AG08395 (cell line): ENCODE measurements around the gene ZNF213.
A peak's percentile ranks its signal among the peaks of the same experiment; 100 is the strongest.

Source experiments
- DNase-seq: peaks from one replicate; pipeline ENCODE4 v3.0.0; 2012; ENCODE audit warnings: mixed read lengths, low spot score

Gene ZNF213

GRCh38 chr16:3101018-3101840 is 33.6 kb upstream of the ZNF213 start:
- no peak for DNase-seq

GRCh38 chr16:3101841-3102470 is 32.9 kb upstream of the ZNF213 start:
- DNase-seq = no peak

DNA sequence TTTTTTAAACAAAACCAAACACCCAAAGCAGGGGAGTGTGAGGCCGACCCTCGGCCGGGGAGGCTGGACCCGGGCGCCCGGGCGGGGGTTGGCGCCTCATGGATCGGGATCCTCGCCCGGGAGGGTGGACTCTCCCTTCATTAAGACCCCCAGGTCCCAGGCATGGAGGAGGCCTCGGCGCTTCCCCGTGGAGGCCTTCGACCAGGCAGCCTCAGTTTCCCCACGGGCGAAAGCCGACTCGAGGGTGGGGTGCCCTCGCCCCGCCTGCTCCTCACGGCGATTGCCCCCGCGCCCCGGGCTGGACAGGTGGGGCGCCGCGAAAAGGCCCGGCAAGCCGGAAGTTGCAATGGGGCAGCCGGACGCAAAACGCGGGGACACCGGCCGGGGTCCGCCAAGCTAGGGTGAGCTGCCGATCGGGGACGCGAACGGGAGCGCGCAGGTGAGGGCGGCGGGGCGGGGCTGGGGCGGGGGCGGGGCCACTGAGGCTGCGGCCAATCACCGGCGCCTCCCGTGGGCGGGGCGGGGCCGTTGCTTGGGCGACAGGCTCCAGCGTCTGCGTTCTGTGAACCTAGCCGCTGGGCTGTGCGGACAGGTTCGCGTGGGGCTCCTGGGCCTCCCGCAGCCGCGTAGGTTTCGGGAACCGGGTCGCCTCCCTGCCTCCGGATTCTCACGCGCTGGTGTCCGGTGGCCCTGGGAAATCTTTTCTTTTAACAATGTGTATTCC is 28.5 kb upstream of the ZNF213 start:
- peak; percentile 95 for DNase-seq

DNA sequence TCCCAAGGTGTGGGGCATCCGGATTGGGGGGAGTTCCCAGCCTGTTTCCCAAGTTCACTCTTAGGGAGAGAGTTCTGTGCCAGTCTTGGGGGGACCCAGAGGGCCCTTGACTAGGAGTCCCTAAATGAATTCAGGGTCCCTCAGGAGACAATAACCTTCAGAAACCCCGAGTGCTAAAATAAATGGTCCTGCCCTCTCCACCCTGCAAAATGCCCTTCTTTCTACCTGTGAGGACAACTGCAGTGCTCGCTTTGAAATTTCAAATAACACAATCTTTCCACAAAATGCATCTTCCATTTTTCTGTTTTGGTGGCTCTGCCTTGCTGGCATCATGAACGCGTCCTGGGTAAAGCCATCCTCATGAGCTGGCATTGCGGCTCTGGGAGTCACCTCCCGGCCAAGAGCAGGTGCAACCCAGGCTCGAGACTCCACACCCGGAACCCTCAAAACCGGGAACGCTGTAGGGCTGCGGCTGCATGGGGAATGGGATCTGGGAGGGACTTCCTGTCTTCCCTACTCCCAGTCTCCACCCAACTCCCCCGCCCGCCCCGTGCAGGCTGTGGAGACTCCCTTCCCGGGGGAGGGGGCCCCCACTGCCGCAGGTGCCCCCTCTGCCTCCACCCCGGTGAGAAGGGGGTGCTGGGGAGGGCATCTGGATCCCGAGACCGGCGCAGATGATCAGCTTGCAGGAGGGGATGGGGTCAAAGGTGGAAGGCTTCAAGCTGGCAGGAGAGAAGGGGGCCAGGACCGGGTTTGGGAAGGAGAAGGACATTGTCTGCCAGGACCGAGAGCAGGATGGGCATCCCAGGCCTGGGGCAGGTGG is 22.6 kb upstream of the ZNF213 start, which contains the start of gene ZNF205:
Gene ZNF205 (plus strand): TSS at position 529 of the 823 bp plus-strand sequence. CDS start 845 bp downstream, outside the sequence.
- peak; percentile 91 for DNase-seq

DNA sequence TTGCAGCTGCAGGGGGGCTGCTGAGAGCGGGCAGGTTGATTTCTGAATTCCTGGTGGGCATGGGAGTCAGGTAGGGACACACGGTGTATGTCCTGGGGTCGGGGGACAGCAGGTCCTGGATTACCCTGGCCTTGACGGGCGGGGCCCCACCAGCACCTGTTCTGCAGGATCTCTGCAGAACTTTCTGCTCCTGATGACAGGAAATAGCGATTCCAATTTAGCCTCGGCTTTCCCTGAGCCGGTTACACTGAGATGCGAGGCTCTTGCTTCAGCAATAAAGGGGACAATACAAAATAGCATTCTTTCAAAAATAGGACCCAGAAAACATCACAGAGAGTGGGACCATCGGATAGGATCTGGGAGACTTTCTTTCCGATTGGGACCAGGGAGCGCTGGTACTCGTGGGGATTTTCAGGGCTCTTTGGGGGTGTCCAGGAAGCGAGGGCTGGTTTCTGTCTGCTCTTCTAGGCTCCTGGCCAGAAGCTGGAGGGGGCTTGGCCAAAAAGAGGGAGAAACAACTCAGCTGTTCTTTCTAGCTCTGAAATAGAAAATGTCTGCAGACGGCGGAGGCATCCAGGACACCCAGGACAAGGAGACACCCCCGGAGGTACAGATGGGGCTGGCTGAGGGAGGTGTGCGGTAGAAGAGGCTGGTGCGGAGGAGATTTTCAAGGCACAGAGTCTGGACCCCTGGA is 21.8 kb upstream of the ZNF213 start:
- DNase-seq = no peak

GRCh38 chr16:3113765-3114479 is 20.9 kb upstream of the ZNF213 start:
- no peak for DNase-seq

DNA sequence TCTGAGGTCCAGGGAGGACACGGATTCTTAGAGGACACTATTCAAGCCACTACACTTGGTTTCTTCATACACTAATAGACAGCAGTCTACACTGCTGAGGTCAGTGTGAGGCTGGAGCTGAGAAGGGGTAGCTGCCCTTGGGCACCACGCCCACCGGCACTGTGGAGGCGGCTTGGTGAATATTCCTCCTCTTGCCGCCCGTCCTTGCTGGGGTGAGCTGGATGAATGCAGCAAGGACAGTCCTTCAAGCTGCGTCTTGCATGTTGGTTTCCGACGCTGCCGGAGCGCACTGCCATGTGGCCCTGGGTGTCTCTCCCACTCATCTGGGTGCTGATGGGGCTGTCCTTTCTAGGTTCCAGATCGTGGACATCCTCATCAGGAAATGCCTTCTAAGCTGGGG is 19.8 kb upstream of the ZNF213 start:
- no peak for DNase-seq

DNA sequence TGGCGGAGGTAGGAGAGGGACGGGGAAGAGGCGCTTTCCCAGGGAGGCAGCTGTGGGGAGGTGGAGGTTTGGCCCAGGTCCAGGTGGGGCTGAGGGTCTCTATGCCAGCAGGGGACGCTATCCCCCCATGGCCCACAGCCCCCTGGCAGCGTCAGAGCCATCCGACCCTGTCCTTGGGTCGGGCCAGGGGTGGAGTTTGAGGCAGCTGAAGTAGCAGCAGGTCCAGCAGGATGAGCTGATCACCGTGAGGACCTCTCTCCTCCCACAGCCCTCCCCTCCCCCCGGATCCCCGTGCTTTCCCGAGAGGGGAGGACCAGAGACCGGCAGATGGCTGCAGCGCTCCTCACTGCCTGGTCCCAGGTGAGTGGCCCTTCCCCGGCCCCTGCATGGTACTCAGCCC is 19.3 kb upstream of the ZNF213 start:
- DNase-seq = no peak

DNA sequence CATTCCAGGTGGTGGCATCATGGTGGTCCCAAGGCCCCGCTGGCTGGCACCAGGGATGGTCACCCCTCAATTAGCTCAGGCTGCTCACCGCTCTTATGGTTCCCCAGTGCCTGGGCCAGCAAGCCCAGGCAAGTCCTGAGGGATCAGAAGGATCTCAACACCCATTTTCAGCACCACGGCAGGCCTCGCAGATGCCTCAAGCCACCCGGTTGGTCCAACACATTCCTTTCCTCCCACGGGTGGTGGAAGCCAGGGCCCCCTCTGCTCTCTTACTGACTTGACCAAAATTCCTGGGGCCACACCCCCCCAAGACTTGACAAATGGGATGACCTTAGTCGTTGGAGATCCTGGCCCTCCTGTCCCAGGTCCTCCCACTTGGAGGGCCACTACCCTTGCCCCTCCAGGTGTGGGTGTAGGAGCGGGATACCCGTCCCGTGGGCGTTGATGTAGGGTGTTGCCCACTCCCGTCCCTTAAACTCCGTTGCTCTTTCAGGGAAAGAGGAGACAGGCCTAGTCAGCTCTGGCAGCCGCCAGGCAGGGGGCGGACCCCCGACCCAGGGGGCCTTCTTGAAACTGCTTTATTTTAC is 16.5 kb upstream of the ZNF213 start:
- no peak for DNase-seq

DNA sequence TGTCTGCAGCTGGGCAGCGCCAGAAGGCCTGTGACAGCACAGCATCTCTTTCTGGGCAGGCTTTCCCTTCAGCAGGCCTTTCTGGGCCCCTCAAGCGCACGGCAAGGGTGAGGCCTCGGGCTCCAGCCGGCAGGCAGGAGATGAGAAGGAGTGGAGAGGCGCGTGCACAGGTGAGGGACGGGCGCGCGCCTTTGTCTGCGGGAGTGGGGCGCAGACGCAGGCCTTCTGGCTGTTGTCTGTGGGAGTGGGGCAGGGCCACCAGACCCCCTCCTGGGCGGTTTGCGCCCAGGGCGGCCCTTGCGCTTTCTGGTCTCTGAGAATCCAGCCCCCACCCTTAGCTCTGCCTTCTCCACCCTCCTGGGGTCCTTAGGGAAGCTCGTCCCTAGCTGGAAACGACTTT is 16.0 kb upstream of the ZNF213 start:
- no peak for DNase-seq

GRCh38 chr16:3119286-3119685 is 15.5 kb upstream of the ZNF213 start:
- no peak for DNase-seq

DNA sequence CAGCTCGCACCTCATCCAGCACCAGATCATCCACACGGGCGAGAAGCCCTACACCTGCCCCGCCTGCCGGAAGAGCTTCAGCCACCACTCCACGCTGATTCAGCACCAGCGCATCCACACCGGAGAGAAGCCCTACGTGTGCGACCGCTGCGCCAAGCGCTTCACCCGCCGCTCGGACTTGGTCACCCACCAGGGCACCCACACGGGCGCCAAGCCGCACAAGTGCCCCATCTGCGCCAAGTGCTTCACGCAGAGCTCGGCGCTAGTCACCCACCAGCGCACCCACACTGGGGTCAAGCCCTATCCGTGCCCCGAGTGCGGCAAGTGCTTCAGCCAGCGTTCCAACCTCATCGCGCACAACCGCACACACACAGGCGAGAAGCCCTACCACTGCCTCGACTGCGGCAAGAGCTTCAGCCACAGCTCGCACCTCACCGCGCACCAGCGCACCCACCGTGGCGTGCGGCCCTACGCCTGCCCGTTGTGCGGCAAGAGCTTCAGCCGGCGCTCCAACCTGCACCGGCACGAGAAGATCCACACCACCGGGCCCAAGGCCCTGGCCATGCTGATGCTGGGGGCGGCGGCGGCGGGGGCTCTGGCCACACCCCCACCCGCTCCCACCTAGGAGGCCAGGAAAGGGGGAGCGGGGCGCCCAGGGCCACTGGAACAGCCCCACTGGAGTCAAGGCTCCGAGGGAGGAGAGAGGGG is 15.0 kb upstream of the ZNF213 start:
- no peak for DNase-seq

DNA sequence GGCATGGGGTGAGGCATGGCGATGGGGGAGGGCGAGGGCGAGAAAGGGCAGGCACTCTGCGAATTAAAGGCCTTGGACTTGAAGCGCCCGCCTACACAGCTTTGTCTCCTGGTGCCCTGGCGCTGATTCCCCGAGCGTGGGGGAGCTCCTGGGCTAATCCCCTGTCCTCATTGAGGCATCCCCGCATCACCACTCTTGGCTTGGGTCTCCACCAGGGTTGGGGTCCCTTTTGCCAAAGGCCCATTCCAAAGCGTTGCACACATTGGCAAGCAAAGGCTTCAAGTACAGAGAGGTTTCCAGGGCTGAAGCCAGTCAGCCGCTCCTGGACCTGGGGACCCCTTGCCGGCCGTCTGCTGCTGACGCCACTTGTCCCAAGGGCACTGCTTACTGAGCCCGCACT is 14.4 kb upstream of the ZNF213 start:
- DNase-seq = no peak

DNA sequence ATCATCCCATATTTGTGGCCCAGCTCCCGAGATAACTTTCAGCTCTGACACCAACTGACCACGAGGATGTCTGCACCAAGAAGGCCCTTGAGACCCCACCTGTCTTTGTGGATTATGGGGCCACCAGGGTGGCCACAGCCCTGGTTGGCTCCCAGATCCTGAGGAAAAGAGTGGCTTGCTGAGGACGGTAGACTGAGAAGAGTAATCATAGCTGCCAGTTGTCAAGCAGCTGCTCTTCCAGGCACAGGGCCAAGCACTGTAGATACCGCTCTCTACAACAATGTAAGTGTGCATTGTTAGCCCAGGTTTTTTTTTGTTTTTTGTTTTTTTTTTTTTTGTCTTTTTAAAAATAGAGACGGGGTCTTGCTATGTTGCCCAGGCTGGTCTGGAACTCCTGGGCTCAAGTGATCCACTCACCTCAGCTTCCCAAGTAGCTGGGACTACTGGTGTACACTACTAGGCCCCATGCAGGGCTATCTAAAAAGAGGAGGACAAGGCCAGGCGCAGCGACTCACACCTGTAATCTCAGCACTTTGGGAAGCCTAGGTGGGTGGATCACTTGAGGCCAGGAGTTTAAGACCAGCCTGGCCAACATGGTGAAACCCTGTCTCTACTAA is 12.9 kb upstream of the ZNF213 start:
- DNase-seq = no peak

DNA sequence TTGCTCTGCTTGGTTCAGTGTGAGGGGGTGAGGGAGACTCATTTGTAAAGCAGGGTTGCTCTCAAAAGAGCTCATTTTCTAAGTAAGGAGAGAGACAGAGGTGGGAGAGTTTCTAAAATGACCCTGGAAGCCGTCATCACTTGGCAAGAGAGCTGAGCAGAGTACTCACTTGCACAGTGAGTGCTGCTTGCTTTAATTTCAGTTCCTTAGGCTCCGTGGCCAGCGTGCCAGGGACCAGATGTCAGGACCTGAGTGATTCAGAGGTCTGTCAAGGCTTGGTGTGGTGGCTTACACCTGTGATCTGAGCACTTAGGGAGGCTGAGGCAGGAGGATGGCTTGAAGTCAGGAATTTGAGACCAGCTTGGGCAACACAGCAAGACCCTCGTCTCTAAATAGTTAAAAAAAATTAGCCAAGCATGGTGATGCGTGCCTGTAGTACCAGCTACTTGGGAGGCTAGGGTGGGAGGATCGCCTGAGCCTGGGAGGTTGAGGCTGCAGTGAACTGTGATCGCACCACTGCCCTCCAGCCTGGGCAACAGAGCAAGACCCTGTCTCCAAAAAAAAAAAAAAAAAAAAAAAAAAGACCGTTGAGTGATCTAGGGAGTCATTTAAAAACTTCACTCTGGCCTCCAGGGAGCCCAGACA is 11.8 kb upstream of the ZNF213 start:
- DNase-seq = no peak

DNA sequence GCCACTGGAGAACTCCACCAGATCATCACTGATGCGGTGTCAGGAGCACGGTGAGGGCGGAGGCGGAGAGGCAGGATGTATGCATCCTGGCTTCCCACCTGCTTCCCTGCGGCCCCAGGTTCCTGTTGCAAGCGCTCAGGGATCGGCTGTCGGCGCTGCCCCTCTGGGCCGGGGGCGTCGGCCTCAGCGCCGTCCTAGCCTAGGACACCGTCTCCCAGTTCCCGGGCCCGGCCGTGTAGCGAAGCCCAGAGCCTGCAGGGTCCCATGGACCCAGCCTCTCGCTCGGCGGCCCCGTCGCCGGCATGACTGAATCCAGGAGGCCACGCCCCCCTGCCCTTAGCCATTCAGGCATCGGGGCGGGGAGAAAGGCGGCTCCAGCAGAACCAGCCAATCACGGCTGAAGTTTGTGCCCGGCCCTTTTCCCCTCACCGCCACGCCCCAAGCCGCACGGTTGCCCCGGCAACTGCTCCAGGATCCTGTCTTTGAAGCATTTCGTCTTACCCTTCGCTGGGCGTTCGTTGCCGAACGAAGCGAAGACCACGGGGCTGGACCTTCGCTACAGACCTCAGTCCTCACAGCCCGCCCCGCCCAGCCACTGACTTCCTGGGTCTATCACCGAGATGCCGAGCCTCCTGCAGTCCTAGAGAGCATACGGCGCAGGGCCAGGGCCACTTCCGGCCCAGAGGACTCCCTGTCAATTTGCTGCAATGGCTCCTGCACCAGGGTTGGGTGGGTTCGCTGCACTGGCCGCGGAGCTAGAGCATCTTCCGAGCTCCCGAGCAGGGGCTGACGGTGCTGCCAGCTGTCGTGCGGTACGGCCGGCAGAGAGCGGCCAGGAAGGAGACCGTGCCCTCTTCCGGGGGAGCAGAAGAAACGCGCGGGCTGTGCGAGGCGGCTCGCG is 10.6 kb upstream of the ZNF213 start:
- DNase-seq = peak; percentile 96

- no peak for DNase-seq
Observed at GRCh38 chr16:3127745-3128144, 7.1 kb upstream of the ZNF213 start.
